Measurements from ENCODE around the gene C9orf85.
"Not testable (repeated sequence)": the region's sequence is repeated elsewhere in the genome, so short reads cannot be mapped to it uniquely, and the experiment has no call there.

Gene C9orf85

GRCh38 chr9:71987471-71988371, 76.3 kb downstream of the C9orf85 start:
- TF ChIP-seq CTCF (conservative IDR thresholded peaks at IDR 0.05): no peak
- no peak overlapping the region for H3K27ac ChIP-seq

- no peak overlapping the region for H3K27ac ChIP-seq
- no peak for TF ChIP-seq CTCF (conservative IDR thresholded peaks at IDR 0.05)
These were observed 79.0 kb downstream of the C9orf85 start for GRCh38 chr9:71990466-71990865.

- no peak for TF ChIP-seq CTCF (conservative IDR thresholded peaks at IDR 0.05)
- H3K27ac ChIP-seq: no peak overlapping the region
These were observed 94.0 kb downstream of the C9orf85 start for GRCh38 chr9:72005451-72005850.

- no peak overlapping the region for H3K27ac ChIP-seq
- no peak for TF ChIP-seq CTCF (conservative IDR thresholded peaks at IDR 0.05)
These were observed 95.1 kb downstream of the C9orf85 start for GRCh38 chr9:72006501-72006900.

- not testable (repeated sequence) for H3K27ac ChIP-seq
These were observed 96.3 kb downstream of the C9orf85 start for GRCh38 chr9:72007726-72008125.

GRCh38 chr9:72012646-72013045, 101.2 kb downstream of the C9orf85 start:
- no peak for TF ChIP-seq CTCF (conservative IDR thresholded peaks at IDR 0.05)
- H3K27ac ChIP-seq: no peak overlapping the region

GRCh38 chr9:72013292-72013760, 101.9 kb downstream of the C9orf85 start:
- H3K27ac ChIP-seq: no peak overlapping the region
- no peak for TF ChIP-seq CTCF (conservative IDR thresholded peaks at IDR 0.05)

GRCh38 chr9:72022841-72023240, 111.4 kb downstream of the C9orf85 start:
- H3K27ac ChIP-seq: no peak overlapping the region
- no peak for TF ChIP-seq CTCF (conservative IDR thresholded peaks at IDR 0.05)

Measured in VCaP (cell line).